IMR-90 (cell line): ENCODE results near the gene L3MBTL4.

Experiments used
- MAFK ChIP-seq: IDR thresholded peaks from 2 replicates; pipeline ENCODE4 v1.6.1; 2012; ENCODE audit warnings: low read depth, low read length, improper control_type of control experiment
- POLR2A ChIP-seq: IDR thresholded peaks from 2 replicates; pipeline ENCODE4 v1.6.1; 2012; ENCODE audit warnings: mild to moderate bottlenecking, low read depth, low read length
- RAD21 ChIP-seq: IDR thresholded peaks from 2 replicates; pipeline ENCODE4 v1.6.1; 2012; ENCODE audit warnings: low read length, improper control_type of control experiment
- RCOR1 ChIP-seq: IDR thresholded peaks from 2 replicates; pipeline ENCODE4 v1.6.1; 2012; ENCODE audit warnings: mild to moderate bottlenecking, low read length, improper control_type of control experiment; ENCODE audit not compliant: insufficient replicate concordance
- TF ChIP-seq, protein P1 (sequence below): conservative IDR thresholded peaks from 2 replicates; pipeline ENCODE4 v1.5.1; 2012; ENCODE audit warnings: mild to moderate bottlenecking, low read depth, low read length, improper control_type of control experiment

DNA sequence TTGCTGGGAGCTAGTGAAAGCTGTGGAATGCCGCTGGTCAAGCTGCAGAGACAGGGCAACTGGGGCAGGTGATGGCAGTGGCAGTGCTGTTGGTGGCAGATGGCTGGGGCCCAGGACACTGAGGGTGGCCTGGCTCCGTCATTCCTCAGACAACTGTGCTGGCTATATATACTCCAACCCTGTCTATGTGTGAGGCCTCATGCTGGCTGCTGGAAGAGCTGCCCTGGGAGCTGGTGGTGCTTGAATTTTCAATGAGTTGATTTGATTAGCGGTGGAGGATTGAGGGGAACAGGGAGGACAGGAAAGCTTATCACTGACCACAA, 452.9 kb downstream of the L3MBTL4 start:
- TF ChIP-seq POLR2A (no peak), RAD21 (no peak), RCOR1 (no peak), MAFK (no peak)
- TF ChIP-seq, protein P1, sequence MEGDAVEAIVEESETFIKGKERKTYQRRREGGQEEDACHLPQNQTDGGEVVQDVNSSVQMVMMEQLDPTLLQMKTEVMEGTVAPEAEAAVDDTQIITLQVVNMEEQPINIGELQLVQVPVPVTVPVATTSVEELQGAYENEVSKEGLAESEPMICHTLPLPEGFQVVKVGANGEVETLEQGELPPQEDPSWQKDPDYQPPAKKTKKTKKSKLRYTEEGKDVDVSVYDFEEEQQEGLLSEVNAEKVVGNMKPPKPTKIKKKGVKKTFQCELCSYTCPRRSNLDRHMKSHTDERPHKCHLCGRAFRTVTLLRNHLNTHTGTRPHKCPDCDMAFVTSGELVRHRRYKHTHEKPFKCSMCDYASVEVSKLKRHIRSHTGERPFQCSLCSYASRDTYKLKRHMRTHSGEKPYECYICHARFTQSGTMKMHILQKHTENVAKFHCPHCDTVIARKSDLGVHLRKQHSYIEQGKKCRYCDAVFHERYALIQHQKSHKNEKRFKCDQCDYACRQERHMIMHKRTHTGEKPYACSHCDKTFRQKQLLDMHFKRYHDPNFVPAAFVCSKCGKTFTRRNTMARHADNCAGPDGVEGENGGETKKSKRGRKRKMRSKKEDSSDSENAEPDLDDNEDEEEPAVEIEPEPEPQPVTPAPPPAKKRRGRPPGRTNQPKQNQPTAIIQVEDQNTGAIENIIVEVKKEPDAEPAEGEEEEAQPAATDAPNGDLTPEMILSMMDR, result no peak
